Frontal cortex (tissue), 4 donors: ENCODE measurements around the gene CELF5. TPM values are rescaled to one million over a fixed set of nuclear protein-coding genes. Genes with fewer than 3 reads are reported as not detected.
"Not testable (repeated sequence)": the region's sequence is repeated elsewhere in the genome, so short reads cannot be mapped to it uniquely, and the experiment has no call there.

Source experiments
- DNase-seq, 2 donors: peaks; one replicate each; pipeline ENCODE4 v3.0.0; 2012; ENCODE audit warnings: low spot score in 2 of 2
- FAIRE-seq: peaks from 2 replicates; lab custom pipeline; 2012; peaks lifted over from hg19 to GRCh38; lab: Jason Lieb, UNC
- total RNA-seq: library from RNA; depleted of rRNA; stranded (reverse); fragments of >200 nt; gene quantifications from one replicate; pipeline ENCODE4 v1.2.3, GENCODE V29; 2014
- donor health status: control.
- donor health status: control.
- donor health status: control.

Gene CELF5
- total RNA-seq, 1 donor from 2014 or later: 50.1 TPM

DNA sequence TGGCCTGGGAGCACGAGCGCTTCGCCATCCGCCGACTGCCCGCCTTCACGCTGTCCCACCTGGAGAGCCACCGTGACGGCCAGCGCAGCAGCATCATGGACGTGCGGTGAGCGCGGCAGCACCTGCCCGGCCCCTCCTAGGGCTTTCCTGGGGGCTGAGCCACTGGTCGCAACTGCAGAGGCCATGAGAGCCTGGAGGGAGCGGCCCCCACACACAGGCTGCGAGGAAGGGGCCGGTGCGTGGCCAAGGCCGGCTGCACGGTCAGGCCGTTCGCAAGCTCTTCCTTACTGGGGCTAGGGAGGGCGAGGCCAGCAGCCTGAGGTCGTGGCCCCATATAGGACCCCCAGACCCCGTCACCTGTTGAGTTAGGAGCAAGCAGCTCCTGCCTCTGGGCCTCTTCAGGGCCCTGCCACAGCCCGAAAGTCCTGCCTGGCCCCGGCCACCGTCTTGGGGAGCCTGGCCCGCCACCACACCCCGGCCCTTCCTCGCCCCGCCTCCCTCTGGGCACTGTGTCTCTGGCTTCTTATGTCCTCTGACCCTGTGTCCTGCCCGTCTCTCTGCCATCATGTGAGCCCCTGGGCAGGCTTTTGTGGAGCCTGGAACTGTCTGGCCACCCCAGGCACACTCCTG, 19.7 kb upstream of the CELF5 start:
- FAIRE-seq: no peak
- DNase-seq: no peak

DNA sequence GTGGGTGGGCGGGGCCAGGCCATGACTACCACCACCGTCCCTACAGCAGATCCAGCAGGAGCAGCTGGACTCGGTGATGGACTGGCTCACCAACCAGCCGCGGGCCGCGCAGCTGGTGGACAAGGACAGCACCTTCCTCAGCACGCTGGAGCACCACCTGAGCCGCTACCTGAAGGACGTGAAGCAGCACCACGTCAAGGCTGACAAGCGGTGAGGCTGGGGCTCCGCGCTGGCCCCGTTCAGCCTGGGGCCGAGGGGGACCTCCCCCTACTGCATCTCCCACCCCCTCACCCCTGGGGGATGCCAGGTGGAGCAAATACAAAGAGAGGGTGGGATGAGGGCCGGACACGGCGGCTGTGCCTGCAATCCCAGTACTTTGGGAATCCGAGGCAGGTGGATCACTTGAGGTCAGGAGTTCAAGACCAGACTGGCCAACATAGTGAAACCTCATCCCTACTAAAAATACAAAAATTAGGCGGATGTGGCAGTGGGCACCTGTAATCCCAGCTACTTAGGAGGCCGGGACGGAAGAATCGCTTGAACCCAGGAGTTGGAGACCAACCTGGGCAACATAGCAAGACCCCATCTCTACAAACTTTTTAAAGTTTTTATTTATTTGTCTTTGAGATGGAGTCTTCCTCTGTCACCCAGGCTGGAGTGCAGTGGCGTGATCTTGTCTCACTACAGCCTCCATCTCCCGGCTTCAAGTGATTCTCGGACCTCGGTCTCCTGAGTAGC, 18.1 kb upstream of the CELF5 start:
- DNase-seq: no peak
- no peak for FAIRE-seq

DNA sequence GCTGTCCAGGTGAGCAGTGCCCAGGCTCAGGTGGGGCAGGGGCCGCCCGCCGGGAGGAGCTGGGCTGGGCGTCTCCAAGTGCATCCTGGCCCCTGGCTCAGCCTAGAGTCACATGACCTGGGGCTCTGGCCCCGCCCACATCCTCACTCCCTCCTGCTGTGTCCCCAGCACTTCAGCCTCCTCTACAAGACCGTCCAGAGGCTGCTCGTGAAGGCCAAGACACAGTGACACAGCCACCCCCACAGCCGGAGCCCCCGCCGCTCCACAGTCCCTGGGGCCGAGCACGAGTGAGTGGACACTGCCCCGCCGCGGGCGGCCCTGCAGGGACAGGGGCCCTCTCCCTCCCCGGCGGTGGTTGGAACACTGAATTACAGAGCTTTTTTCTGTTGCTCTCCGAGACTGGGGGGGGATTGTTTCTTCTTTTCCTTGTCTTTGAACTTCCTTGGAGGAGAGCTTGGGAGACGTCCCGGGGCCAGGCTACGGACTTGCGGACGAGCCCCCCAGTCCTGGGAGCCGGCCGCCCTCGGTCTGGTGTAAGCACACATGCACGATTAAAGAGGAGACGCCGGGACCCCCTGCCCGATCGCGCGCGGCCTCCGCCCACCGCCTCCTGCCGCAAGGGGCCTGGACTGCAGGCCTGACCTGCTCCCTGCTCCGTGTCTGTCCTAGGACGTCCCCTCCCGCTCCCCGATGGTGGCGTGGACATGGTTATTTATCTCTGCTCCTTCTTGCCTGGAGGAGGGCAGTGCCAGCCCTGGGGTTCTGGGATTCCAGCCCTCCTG, 16.8 kb upstream of the CELF5 start:
- DNase-seq (no peak), FAIRE-seq (no peak)

DNA sequence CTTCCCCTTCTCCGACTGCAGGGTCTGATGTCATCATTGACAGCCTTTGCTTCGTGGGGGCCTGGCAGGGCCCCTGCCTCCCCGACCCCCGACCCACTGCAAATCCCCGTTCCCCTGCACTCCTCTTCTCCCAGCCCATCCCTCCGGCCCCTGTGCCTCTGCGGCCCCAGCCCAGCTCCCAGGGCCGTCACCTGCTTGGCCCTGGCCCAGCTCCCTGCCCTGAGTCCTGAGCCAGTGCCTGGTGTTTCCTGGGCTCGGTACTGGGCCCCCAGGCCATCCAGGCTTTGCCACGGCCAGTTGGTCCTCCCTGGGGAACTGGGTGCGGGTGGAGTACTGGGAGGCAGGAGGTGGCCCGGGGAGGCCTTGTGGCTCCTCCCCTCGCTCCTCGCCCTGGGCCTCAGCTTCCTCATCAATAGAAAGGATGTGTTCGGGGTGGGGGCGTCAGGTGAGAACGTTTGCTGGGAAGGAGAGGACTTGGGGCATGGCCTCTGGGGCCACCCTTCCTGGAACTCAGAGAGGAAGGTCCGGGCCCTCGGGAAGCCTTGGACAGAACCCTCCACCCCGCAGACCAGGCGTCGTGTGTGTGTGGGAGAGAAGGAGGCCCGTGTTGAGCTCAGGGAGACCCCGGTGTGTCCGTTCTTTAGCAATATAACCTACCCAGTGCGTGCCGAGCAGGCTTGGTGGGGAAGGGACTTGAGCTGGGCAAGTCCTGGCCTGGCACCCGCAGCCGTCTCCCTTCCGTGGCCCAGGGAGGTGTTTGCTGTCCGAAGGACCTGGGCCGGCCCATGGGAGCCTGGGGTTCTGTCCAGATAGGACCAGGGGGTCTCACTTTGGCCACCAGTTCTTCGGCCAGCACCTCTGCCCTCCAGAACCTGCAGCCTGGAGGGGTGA, 15.9 kb upstream of the CELF5 start:
- FAIRE-seq: no peak
- DNase-seq: peak in 1 of 2 donors; percentile 33

DNA sequence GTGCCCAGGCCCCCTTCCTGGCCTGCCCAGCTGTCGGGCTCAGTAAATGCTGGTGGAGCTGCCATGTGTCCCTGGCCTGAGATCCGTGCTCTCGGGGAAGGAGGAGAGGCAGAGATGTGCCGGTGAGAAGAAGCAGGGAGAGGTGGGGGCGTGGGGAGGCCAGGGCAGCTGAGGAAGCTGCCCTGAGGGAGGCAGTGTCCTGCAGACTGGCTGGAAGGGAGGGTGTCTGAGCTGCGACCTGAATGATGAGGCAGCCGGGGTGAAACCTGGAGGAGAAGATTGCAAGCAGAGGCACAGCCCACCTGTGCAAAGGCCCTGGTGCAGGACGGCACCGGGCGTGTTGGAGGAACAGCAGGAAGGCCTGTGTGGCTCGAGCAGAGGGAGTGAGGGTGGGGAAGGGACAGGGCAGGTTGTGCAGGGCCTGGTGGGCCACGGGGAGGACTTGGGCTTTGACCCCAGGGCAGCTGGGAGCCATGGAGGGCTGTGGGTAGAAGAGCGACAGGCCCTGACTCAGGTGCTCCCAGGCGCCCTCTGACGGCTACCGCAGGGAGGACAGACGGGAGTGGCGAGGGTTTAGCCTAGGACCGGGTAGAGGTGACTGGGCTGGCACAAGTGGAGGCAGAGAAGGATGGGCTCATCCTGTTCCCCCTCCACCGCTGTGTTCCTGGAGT, 14.0 kb upstream of the CELF5 start:
- DNase-seq: no peak
- FAIRE-seq: no peak

DNA sequence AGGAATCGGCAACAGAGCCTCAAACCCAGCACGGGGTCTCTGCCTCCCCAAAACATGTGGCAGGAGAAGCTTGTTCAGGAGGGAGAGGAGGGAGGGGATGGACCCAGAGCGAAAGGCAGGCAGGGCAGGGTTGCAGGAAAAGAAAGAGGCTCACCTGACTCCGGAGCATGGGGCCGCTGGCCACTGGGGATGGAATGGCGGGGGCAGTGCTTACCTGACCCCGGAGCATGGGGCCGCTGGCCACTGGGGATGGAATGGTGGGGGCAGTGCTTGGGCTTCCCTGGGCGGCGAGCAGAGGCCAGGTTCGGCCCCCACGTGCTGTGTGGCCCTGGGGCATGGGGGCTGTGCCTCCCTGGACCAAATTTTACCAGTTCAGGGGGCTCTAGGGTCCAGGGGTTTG, 13.3 kb upstream of the CELF5 start:
- FAIRE-seq: no peak
- DNase-seq: no peak

DNA sequence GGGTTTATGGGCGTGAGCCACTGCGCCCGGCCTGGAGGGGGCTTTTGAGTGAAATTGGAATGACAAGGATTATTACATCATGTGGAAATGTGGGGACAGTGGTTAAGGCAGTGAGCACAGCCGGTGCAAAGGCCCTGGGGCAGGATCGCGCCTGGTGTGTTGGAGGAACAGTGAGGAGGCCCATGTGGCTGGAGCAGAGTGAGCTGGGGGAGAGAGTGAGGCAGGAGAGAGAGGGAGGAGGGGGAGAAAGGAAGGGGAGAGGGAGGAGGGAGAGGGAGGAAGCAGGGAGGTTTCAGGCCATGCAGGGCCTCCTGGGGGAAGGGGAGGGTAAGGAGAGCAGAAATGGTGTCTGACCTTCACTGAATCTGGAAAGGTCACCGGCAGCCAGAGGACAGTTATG, 11.3 kb upstream of the CELF5 start:
- FAIRE-seq: no peak
- no peak for DNase-seq

DNA sequence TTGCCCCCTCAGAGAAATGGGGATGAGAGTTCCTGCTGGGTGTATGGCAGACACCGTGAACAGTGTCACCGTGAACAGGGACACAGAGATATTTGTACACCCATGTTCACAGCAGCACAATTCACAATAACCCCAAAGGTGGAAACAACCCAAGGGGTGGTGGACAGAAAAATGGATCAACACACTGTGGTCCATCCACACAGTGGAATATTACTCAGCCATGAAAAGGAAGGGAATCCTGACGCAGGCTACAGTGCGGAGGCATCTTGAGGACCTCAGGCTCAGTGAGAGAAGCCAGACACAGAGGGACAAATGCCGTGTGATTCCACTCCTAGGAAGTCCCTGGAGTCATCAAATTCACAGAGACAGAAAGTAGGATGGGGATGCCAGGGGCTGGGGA, 7.6 kb upstream of the CELF5 start:
- DNase-seq (no peak), FAIRE-seq (no peak)

DNA sequence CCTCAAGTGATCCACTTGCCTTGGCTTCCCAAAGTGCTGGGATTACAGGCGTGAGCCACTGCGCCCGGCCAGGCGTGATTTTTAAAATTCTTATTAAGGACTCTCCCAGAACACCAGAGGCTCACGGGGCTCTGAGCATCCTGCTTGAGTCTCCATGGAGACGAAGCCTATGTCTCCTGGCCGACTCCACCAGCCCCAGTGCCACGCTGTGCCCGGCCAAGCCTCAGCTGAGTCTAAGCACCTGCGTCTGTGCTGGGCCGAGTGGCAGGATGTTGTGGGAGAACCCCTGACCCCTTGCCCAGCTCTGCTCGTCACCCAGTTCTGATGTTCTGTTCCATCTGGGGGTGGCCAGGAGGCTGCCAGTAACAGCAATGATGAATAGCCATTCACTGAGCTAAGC, 3.9 kb upstream of the CELF5 start:
- FAIRE-seq (no peak), DNase-seq (peak in 1 of 2 donors; percentile 6)

DNA sequence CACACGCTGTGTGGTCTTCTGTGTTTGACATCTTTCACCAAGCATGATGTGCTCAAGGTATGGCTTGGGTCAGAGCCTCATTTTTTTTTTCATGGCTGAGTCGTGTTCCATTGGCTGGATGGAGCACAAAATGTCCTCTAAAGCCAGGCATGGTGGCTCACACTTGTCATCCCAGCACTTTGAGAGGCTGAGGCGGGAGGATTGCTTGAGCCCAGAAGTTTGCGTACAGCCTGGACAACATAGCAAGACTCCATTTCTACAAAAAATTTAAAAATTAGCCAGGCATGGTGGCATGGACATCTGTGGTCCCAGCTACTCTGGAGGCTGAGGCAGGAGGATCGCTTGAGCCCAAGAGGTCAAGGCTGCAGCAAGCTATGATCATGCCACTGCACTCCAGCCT, 2.9 kb upstream of the CELF5 start:
- DNase-seq, FAIRE-seq: not testable (repeated sequence)

DNA sequence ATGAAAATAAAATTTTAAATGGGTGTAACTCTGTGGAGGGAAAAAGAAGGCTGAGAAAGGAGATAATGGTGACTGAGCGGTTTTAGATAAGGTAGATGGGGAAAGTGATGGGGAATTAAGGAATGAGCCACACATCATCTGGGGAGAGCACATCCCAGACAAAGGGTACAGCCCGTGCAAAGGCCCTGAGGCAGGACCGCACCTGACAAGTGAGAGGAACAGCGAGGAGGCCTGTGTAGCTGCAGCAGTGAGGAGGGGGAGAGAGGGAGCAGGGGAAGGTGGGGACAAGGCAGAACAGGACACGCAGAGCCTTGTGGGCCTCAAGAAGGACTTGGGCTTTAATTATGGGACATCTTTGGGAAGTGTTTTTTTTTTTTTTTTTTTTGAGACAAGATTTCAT, 1.8 kb upstream of the CELF5 start:
- FAIRE-seq (no peak), DNase-seq (no peak)

DNA sequence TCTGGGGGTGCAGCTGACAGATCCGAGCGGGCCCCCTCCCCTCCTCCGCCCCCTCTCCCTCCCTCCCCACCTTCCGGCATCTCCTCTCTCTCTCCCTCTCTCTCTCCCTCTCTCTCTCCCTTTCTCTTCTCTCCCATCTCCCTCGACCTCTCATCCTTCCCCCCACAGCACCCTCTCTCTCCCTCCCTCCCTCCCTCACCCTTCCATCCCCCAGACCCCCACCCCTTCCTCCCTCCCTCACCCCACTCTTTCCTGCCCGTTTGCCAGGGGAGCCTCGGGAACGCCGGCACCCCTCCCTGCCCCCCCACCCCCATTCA, 666 bp downstream of the CELF5 start:
- no peak for FAIRE-seq
- DNase-seq: no peak

DNA sequence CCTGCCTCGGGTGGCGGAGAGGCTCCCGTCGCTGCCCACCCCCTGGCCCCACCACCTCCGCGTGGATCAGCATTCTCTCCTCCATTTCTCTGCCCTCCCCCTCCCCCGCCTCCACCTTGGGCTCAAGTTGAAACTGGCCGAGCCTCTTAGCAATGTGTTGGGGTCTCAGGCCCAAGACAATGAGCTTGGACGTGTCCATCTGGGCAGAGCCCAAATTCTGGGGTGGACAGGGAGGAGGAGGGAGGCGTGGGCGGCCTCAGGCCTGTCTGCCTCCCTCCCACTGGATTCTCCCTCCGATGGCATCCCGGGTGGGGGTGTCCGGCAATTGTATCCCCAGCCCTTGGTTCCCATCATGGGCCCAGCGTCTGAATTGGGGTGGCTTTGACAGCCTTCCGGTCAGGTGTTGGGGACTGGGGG, 1.2 kb downstream of the CELF5 start:
- no peak for DNase-seq
- FAIRE-seq: no peak

DNA sequence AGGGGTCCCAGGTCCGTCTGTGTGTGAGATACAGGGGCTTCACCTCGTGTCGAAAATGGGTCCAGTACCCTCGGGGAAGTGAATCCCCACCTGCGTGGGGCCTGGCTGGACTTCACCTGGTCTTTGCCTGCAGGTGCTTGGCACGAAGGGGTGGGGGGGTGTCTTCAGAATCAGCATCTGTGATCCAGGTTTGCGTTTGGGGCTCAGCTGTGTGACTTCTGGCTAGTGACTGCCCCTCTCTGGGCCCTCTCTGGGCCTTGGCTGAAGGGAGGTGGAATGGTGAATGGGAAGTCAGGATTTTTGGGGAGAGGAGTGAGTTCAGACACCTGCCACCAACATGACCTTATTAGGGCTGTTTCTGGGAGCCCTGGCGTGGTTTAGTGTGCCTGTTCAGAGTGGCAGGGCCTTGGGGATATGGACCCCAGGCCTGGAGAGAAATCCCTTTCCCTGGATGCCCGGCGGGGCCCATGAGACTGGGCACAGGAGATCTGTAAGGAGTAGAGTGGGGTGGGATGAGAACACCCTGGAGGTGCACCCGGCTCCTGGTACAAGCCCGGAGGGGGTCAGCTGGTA, 2.7 kb downstream of the CELF5 start:
- DNase-seq (no peak), FAIRE-seq (no peak)

DNA sequence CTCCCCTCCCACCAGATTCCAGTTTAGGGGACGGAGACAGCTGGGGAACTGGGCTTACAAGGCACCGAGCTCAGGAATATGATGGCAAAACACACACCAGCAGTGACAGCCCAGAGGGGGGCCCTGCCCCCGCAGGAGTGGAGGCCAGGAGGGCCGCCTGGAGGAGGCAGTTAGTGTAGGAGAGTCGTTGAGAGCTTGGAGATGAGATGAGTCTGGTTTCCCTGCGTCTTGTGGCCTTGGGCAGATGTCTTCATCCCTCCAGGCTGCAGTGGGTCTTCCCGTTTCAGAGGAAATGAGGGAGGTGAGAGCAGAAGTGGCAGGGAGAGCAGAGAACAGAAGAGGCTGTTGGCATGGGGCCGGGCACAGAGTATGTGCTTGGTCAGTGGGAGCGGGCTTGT, 4.9 kb downstream of the CELF5 start:
- no peak for FAIRE-seq
- no peak for DNase-seq

DNA sequence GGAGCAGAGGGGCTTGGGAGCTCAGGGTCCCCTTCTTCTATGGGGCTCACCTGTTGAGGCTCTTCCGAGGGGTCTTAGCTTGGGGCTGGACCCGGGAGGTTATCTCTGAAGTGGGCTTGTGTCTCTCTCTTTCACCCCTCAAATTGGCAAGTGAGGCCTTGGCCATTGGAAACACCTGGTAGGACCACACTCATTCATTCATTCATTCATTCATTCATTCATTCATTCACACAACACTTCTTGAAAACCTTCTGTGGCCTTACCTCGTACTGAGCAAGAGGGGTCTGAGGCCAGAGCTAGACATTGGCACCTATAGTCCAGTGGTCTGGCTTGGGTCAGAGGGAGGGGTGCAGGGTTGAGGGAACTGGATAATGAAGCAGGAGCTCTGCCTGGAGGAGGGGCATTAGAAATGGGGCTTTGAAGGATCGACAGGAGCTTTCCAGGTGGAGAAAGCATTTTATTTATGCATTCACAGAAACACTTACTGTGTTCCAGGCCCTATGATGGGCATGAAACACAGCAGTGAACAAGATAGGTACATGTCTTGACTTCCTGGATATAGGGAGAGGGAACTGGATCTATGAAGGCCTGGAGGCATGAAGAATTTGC, 5.5 kb downstream of the CELF5 start:
- no peak for DNase-seq
- FAIRE-seq: no peak

DNA sequence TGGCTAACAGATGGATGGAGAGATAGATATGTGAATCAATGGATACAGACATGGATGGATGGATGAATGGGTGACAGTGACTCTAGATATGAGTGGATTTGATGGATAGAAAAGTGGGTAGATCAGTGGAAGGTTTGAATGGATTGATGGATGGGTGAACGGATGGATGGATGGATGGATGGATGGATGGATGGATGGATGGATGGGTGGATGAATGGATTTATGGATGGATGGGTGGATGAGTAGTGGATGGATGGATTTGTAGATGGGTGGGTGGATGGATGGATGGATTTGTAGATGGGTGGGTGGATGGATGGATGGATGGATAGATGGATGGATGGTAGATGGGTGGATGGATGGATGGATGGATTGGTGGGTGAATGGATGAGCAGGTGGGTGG, 6.8 kb downstream of the CELF5 start:
- no peak for DNase-seq
- no peak for FAIRE-seq

DNA sequence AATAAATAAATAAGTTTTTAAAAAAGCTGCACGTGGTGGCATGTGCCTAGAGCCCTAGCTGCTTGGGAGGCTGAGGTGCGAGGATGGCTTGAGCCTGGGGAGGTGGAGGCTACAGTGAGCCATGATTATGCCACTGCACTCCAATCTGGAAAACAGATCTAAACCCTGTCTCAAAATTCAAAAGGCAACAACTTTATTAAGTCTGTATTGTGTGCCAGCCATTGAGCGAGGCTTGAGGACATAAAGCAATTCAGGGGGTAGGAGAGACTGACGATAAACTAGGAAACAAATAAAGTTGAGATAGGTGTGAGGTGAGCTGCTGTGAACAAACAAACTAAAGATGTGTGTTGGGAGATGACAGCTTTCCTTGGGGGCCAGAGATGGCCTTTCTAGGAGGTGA, 8.7 kb downstream of the CELF5 start:
- FAIRE-seq (no peak), DNase-seq (no peak)

DNA sequence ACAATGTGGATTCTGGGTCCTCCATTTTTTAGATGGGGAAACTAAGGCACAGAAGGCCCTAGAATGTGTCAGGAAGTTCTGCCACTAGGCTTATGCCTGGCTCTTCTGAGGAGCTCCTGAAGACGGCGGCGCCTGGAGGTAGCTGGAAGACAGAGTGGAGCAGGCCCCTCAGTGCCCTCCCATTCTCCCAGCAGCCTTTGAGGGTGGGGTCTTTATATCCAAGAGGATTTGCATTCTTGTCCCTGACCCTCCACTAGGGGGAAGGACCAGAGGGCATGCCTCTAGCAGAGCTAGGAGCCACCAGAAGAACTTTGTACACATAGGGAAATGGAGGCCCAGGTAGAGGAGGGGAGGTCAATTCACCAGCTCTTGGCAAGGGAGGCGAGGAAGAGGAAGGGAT, 9.4 kb downstream of the CELF5 start:
- DNase-seq (no peak), FAIRE-seq (no peak)
